ENCODE measurements around the gene PGA4. TPM values are rescaled to one million over a fixed set of nuclear protein-coding genes. Genes with fewer than 3 reads are reported as not detected.

PGA4 gene
- total RNA-seq, 3 donors from 2014 or later: 1.8 to 8.9 TPM; not detected in 1

GRCh38 chr11:61268588-61269250 is 46.6 kb downstream of the PGA4 start:
- no peaks in the 10 kb centered on the region for H3K36me3 ChIP-seq
- H3K27ac ChIP-seq: no peak overlapping the region
- intact Hi-C loops (cut with DNase I; ENCODE audit: low total_unique reads): no loop called here
- no peaks in the 10 kb centered on the region for H3K27me3 ChIP-seq
- H3K4me1 ChIP-seq: no peaks in the 10 kb centered on the region
- H3K9me3 ChIP-seq: no peaks in the 10 kb centered on the region
- DNase-seq (ENCODE audit: low spot score in 2 of 2): no peak
- H3K4me3 ChIP-seq: no peak overlapping the region
- TF ChIP-seq POLR2AphosphoS5 (IDR thresholded peaks at IDR 0.05) (no peak), POLR2A (IDR thresholded peaks at IDR 0.05) (no peak), CTCF (IDR thresholded peaks at IDR 0.05) (no peak)

- intact Hi-C loops (cut with DNase I; ENCODE audit: low total_unique reads): no loop called here
- TF ChIP-seq CTCF (IDR thresholded peaks at IDR 0.05): no peak
- TF ChIP-seq POLR2A (IDR thresholded peaks at IDR 0.05): no peak
- no peak for TF ChIP-seq POLR2AphosphoS5 (IDR thresholded peaks at IDR 0.05)
Measured at GRCh38 chr11:61270354-61271076, 48.4 kb downstream of the PGA4 start.

GRCh38 chr11:61272731-61273130 is 50.6 kb downstream of the PGA4 start:
- TF ChIP-seq CTCF (IDR thresholded peaks at IDR 0.05): no peak
- TF ChIP-seq POLR2A (IDR thresholded peaks at IDR 0.05): no peak
- no peak for TF ChIP-seq POLR2AphosphoS5 (IDR thresholded peaks at IDR 0.05)

More at GRCh38 chr11:61270354-61271076, 48.4 kb downstream of the PGA4 start:
- no peaks in the 10 kb centered on the region for H3K27me3 ChIP-seq
- no peaks in the 10 kb centered on the region for H3K4me1 ChIP-seq
- DNase-seq (ENCODE audit: low spot score in 2 of 2): no peak
- H3K36me3 ChIP-seq: no peaks in the 10 kb centered on the region
- no peaks in the 10 kb centered on the region for H3K9me3 ChIP-seq
- no peak overlapping the region for H3K4me3 ChIP-seq
- H3K27ac ChIP-seq: no peak overlapping the region

GRCh38 chr11:61273178-61274078 is 51.3 kb downstream of the PGA4 start:
- H3K4me3 ChIP-seq: no peak overlapping the region
- H3K36me3 ChIP-seq: no peaks in the 10 kb centered on the region
- no peak for DNase-seq (ENCODE audit: low spot score in 2 of 2)
- H3K27ac ChIP-seq: no peak overlapping the region
- TF ChIP-seq POLR2AphosphoS5 (IDR thresholded peaks at IDR 0.05) (no peak), CTCF (IDR thresholded peaks at IDR 0.05) (no peak), POLR2A (IDR thresholded peaks at IDR 0.05) (no peak)
- no peaks in the 10 kb centered on the region for H3K4me1 ChIP-seq
- no peaks in the 10 kb centered on the region for H3K27me3 ChIP-seq
- no peaks in the 10 kb centered on the region for H3K9me3 ChIP-seq
- intact Hi-C loops (cut with DNase I; ENCODE audit: low total_unique reads): no loop called here

More at GRCh38 chr11:61272731-61273130, 50.6 kb downstream of the PGA4 start:
- Histone ChIP-seq H3K27ac (no peak overlapping the region), H3K9me3 (no peaks in the 10 kb centered on the region), H3K36me3 (no peaks in the 10 kb centered on the region), H3K27me3 (no peaks in the 10 kb centered on the region), H3K4me1 (no peaks in the 10 kb centered on the region), H3K4me3 (no peak overlapping the region)
- DNase-seq (ENCODE audit: low spot score in 2 of 2): no peak
- intact Hi-C loops (cut with DNase I; ENCODE audit: low total_unique reads): no loop called here
